ENCODE measurements around the gene RAPGEF3.

The RAPGEF3 gene

GRCh38 chr12:47742253-47742825 lies 16.3 kb downstream of the RAPGEF3 start:
- peak; percentile 45 to 62 for DNase-seq (ENCODE audit: low read depth in 1 of 2, low spot score in 1 of 2)
- peak; percentile 100 for TF ChIP-seq CTCF (IDR thresholded peaks at IDR 0.05; ENCODE audit: insufficient read depth, low read length)
- no peak for TF ChIP-seq REST (IDR thresholded peaks at IDR 0.05; ENCODE audit: insufficient replicate concordance, low read depth)
- TF ChIP-seq GABPA (IDR thresholded peaks at IDR 0.05; ENCODE audit: low read depth): no peak
- TF ChIP-seq POLR2AphosphoS5 (IDR thresholded peaks at IDR 0.05; ENCODE audit: low read depth): no peak
- no peak for TF ChIP-seq SPI1 (IDR thresholded peaks at IDR 0.05; ENCODE audit: borderline replicate concordance, low read depth)
- H3K4me3 ChIP-seq (replicated peaks; ENCODE audit: insufficient read depth, low read length): no peak overlapping the region
- no peak overlapping the region for H3K27ac ChIP-seq (replicated peaks)
- H3K27me3 ChIP-seq (ENCODE audit: insufficient read depth, poor library complexity, severe bottlenecking): no peaks in the 10 kb centered on the region

- Histone ChIP-seq H3K27ac (replicated peaks) (no peak overlapping the region), H3K4me3 (replicated peaks; ENCODE audit: insufficient read depth, low read length) (no peak overlapping the region), H3K27me3 (ENCODE audit: insufficient read depth, poor library complexity, severe bottlenecking) (no peaks in the 10 kb centered on the region)
- TF ChIP-seq POLR2AphosphoS5 (IDR thresholded peaks at IDR 0.05; ENCODE audit: low read depth) (peak; percentile 94), CTCF (IDR thresholded peaks at IDR 0.05; ENCODE audit: insufficient read depth, low read length) (no peak), SPI1 (IDR thresholded peaks at IDR 0.05; ENCODE audit: borderline replicate concordance, low read depth) (peak; percentile 36; the same call in 1 of the 2 replicates)
- DNase-seq (ENCODE audit: low read depth in 1 of 2, low spot score in 1 of 2): peak; percentile 86 to 96
Observed at GRCh38 chr12:47741340-47741703, 17.4 kb downstream of the RAPGEF3 start.

GRCh38 chr12:47740606-47741339 lies 17.9 kb downstream of the RAPGEF3 start:
- no peak overlapping the region for H3K27ac ChIP-seq (replicated peaks)
- H3K27me3 ChIP-seq (ENCODE audit: insufficient read depth, poor library complexity, severe bottlenecking): no peaks in the 10 kb centered on the region
- TF ChIP-seq SPI1 (IDR thresholded peaks at IDR 0.05; ENCODE audit: borderline replicate concordance, low read depth) (no peak), CTCF (IDR thresholded peaks at IDR 0.05; ENCODE audit: insufficient read depth, low read length) (no peak), POLR2AphosphoS5 (IDR thresholded peaks at IDR 0.05; ENCODE audit: low read depth) (no peak), REST (IDR thresholded peaks at IDR 0.05; ENCODE audit: insufficient replicate concordance, low read depth) (no peak), GABPA (IDR thresholded peaks at IDR 0.05; ENCODE audit: low read depth) (no peak)
- no peak overlapping the region for H3K4me3 ChIP-seq (replicated peaks; ENCODE audit: insufficient read depth, low read length)
- DNase-seq (ENCODE audit: low read depth in 1 of 2, low spot score in 1 of 2): no peak

All from HL-60 (cell line).